Small intestine (tissue), 7 donors: Measurements from ENCODE around the gene CLP1. TPM values are rescaled to one million over a fixed set of nuclear protein-coding genes. Genes with fewer than 3 reads are reported as not detected.

Experiments
- DNase-seq, 2 donors: peaks; one replicate each; pipeline versions ENCODE4 v3.0.0 to v3.0.0-alpha.2; 2013
- FAIRE-seq: peaks from 2 replicates; lab custom pipeline; 2012; peaks lifted over from hg19 to GRCh38; lab: Jason Lieb, UNC
- H3K27ac ChIP-seq, 3 donors: one replicate each; pipeline ENCODE4 v1.5.1; 2013; ENCODE audit warnings: low read length in 2 of 3, mild to moderate bottlenecking in 2 of 3, control low read depth in 1 of 3, inconsistent platforms in 1 of 3, low read depth in 1 of 3, moderate library complexity in 1 of 3
- H3K27me3 ChIP-seq, 3 donors: one replicate each; pipeline ENCODE4 v1.6.1; 2013; ENCODE audit warnings: low read length in 3 of 3, inconsistent platforms in 1 of 3; ENCODE audit not compliant: control insufficient read depth in 3 of 3, insufficient read depth in 3 of 3
- H3K36me3 ChIP-seq, 3 donors: one replicate each; pipeline ENCODE4 v1.6.1; 2013; ENCODE audit warnings: low read length in 3 of 3, inconsistent platforms in 1 of 3, low read depth in 1 of 3, mild to moderate bottlenecking in 1 of 3, moderate library complexity in 1 of 3; ENCODE audit not compliant: control insufficient read depth in 3 of 3, insufficient read depth in 2 of 3
- H3K4me1 ChIP-seq, 3 donors: one replicate each; pipeline ENCODE4 v1.6.1; 2013; ENCODE audit warnings: low read length in 2 of 3, inconsistent platforms in 1 of 3, low read depth in 1 of 3, mild to moderate bottlenecking in 1 of 3, moderate library complexity in 1 of 3; ENCODE audit not compliant: control insufficient read depth in 3 of 3, insufficient read depth in 2 of 3
- H3K4me3 ChIP-seq, 3 donors: one replicate each; pipeline ENCODE4 v1.5.1; 2013; ENCODE audit warnings: low read length in 3 of 3, control low read depth in 1 of 3, inconsistent platforms in 1 of 3, low read depth in 1 of 3, mild to moderate bottlenecking in 1 of 3, moderate library complexity in 1 of 3
- H3K9me3 ChIP-seq, 2 donors: one replicate each; pipeline ENCODE4 v1.6.1; 2013; ENCODE audit warnings: low read depth in 1 of 2, low read length in 1 of 2; ENCODE audit not compliant: control insufficient read depth in 2 of 2, insufficient read depth in 1 of 2
- WGBS, 3 donors: extraction: QIAGEN DNeasy Blood & Tissue Kit; methylation state at CpG; one replicate each; pipeline ENCODE4 v1.1.7; 2013; 5-methylcytosine and 5-hydroxymethylcytosine counted together
- polyA plus RNA-seq, 4 donors: library from polyadenylated mRNA; stranded (reverse) in 3 of 4; unstranded in 1 of 4; fragments of 200-250 nt in 3 of 4; fragments of 120-200 nt in 1 of 4; gene quantifications; one replicate each; pipeline versions ENCODE4 v1.2.1 to v1.2.3, GENCODE V29; 2013
- donor health status: healthy with polysubstance abuse.
- donor health status: control.
- donor health status: control.
- donor health status: Bipolar disorder and iron deficiency.
- donor health status: healthy.

CLP1 gene
- polyA plus RNA-seq, 4 donors, result 10.3 to 14.7 (median 13.0) TPM

DNA sequence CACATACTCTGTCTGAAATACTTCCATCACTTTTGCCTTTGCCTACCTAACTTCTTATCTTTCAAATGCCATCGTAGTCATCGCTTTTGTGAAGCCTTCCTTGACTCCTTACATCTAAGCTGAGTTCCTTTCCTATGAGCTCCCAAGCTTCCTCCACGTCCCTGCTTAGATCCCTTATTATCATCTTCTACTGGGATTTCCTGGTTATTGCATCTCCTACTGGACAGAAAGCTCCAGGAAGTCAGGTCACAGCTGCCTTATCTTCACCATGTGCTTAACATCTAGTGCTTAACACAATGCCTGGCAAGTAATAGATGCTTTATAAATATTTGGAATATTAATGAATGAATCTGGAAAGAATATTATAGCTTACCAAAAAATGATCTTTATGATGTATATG lies 13.8 kb upstream of the CLP1 start:
- no peak overlapping the region for H3K4me3 ChIP-seq
- H3K4me1 ChIP-seq, result peaks cover 0 to 61% (median 5%) of the 10 kb centered on the region in 3 donors
- H3K27me3 ChIP-seq, result peaks cover 3 to 34% (median 26%) of the 10 kb centered on the region in 3 donors
- no peak overlapping the region for H3K27ac ChIP-seq
- 56 to 67% (median 64%) methylated on average over 3 of the region's 3 CpGs for WGBS, 3 donors
- DNase-seq, result no peak
- no peaks in the 10 kb centered on the region for H3K9me3 ChIP-seq
- no peak for FAIRE-seq
- H3K36me3 ChIP-seq, result peaks cover 0 to 7% (median 0%) of the 10 kb centered on the region in 3 donors

GRCh38 chr11:57644748-57645688 lies 12.5 kb upstream of the CLP1 start:
- H3K4me3 ChIP-seq, result no peak overlapping the region
- no peak for FAIRE-seq
- WGBS, 3 donors, result 11 to 14% (median 12%) methylated on average over 17 of the region's 17 CpGs
- peaks cover 3 to 44% (median 29%) of the 10 kb centered on the region in 3 donors for H3K27me3 ChIP-seq
- no peak overlapping the region for H3K27ac ChIP-seq
- H3K4me1 ChIP-seq, result peaks cover 0 to 59% (median 0%) of the 10 kb centered on the region in 3 donors
- no peaks in the 10 kb centered on the region for H3K9me3 ChIP-seq
- peak; percentile 75 to 86 for DNase-seq
- peaks cover 0 to 6% (median 0%) of the 10 kb centered on the region in 3 donors for H3K36me3 ChIP-seq

- H3K36me3 ChIP-seq, result peaks cover 0 to 5% (median 0%) of the 10 kb centered on the region in 3 donors
- H3K9me3 ChIP-seq, result no peaks in the 10 kb centered on the region
- peaks cover 3 to 50% (median 29%) of the 10 kb centered on the region in 3 donors for H3K27me3 ChIP-seq
- WGBS, 3 donors, result 17 to 30% (median 20%) methylated on average over 5 of the region's 5 CpGs
- DNase-seq (peak in 1 of 2 donors; percentile 15), FAIRE-seq (no peak)
- H3K4me1 ChIP-seq, result peaks cover 0 to 52% (median 0%) of the 10 kb centered on the region in 3 donors
- no peak overlapping the region for H3K4me3 ChIP-seq
- H3K27ac ChIP-seq, result no peak overlapping the region
Measured at GRCh38 chr11:57645689-57646085, 11.9 kb upstream of the CLP1 start.

- Histone ChIP-seq H3K4me1 (peaks cover 0 to 46% (median 0%) of the 10 kb centered on the region in 3 donors), H3K27ac (no peak overlapping the region), H3K27me3 (peaks cover 3 to 56% (median 29%) of the 10 kb centered on the region in 3 donors), H3K36me3 (no peaks in the 10 kb centered on the region), H3K9me3 (no peaks in the 10 kb centered on the region), H3K4me3 (no peak overlapping the region)
- WGBS, 3 donors, result 37 to 51% (median 42%) methylated on average over 10 of the region's 10 CpGs
- FAIRE-seq, result no peak
- DNase-seq, result peak in 1 of 2 donors; percentile 16
Measured at GRCh38 chr11:57646194-57646798, 11.3 kb upstream of the CLP1 start.

- FAIRE-seq, result no peak
- DNase-seq, result peak in 1 of 2 donors; percentile 26
- Histone ChIP-seq H3K36me3 (no peaks in the 10 kb centered on the region), H3K9me3 (no peaks in the 10 kb centered on the region), H3K4me3 (no peak overlapping the region), H3K27ac (no peak overlapping the region), H3K27me3 (peaks cover 3 to 62% (median 29%) of the 10 kb centered on the region in 3 donors), H3K4me1 (peaks cover 0 to 45% (median 0%) of the 10 kb centered on the region in 3 donors)
- 9 to 15% (median 11%) methylated on average over 22 to 23 of the region's 23 CpGs for whole genome bisulfite sequencing, 3 donors
Measured at GRCh38 chr11:57646799-57647303, 10.7 kb upstream of the CLP1 start.

DNA sequence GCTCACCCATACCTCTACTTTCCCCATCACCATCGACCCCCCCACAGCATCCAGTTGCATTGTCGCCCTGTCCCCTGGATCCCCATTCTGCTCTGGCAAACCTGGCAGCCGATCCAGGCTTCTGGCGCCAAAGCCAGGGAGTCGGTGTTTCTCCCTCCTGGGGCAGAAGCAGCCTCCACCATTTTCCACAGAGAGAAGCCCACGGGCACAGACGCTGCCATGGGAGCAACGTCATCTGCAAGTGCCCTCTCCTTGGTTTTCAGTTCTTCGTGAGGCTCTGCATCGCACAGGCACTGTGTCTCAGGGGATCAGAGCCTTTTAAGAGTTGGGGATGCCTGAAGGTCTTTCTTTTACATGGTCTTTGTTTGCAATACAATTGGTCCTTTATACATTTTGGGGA lies 10.2 kb upstream of the CLP1 start:
- H3K9me3 ChIP-seq, result no peaks in the 10 kb centered on the region
- 6 to 19% (median 6%) methylated on average over 10 of the region's 10 CpGs for WGBS, 3 donors
- H3K4me1 ChIP-seq, result peaks cover 0 to 45% (median 0%) of the 10 kb centered on the region in 3 donors
- FAIRE-seq (no peak), DNase-seq (no peak)
- peaks cover 3 to 66% (median 29%) of the 10 kb centered on the region in 3 donors for H3K27me3 ChIP-seq
- no peak overlapping the region for H3K27ac ChIP-seq
- H3K36me3 ChIP-seq, result no peaks in the 10 kb centered on the region
- H3K4me3 ChIP-seq, result no peak overlapping the region

- Histone ChIP-seq H3K36me3 (no peaks in the 10 kb centered on the region), H3K27me3 (peaks cover 3 to 67% (median 29%) of the 10 kb centered on the region in 3 donors), H3K4me3 (no peak overlapping the region), H3K4me1 (peaks cover 0 to 45% (median 0%) of the 10 kb centered on the region in 3 donors), H3K27ac (no peak overlapping the region), H3K9me3 (no peaks in the 10 kb centered on the region)
- WGBS, 3 donors, result 7 to 14% (median 10%) methylated on average over 13 of the region's 13 CpGs
- no peak for FAIRE-seq
- DNase-seq, result peak in 1 of 2 donors; percentile 50
Measured at GRCh38 chr11:57647960-57648800, 9.4 kb upstream of the CLP1 start.
